HepG2 (cell line): ENCODE data around the gene SLC50A1. TPM values are rescaled to one million over a fixed set of nuclear protein-coding genes. Genes with fewer than 3 reads are reported as not detected.
A peak's percentile ranks its signal among the peaks of the same experiment; 100 is the strongest.

Experiments
- ATF4 ChIP-seq, 2 experiments: fragments of 450-650 bp in 1 of 2; sonication (generic) in 1 of 2; formaldehyde crosslinking; IDR thresholded peaks; 2 replicates each; pipeline versions ENCODE4 v1.5.0 to v1.8.0; 2020 to 2022; ENCODE audit warnings: mild to moderate bottlenecking in 1 of 2, missing genetic modification reagents in 1 of 2
- HNF1B ChIP-seq: sonication (generic); formaldehyde crosslinking; IDR thresholded peaks from 2 replicates; pipeline ENCODE4 v1.5.1; 2020; ENCODE audit warnings: mild to moderate bottlenecking, moderate library complexity, missing genetic modification reagents
- HNRNPK ChIP-seq: fragments of 200-400 bp; formaldehyde crosslinking; IDR thresholded peaks from 2 replicates; pipeline ENCODE4 v1.6.1; 2018; ENCODE audit warnings: low read length, low read depth, moderate library complexity, mild to moderate bottlenecking; ENCODE audit not compliant: poor library complexity, severe bottlenecking
- HNRNPUL1 ChIP-seq: fragments of 200-400 bp; formaldehyde crosslinking; IDR thresholded peaks from 2 replicates; pipeline ENCODE4 v1.6.1; 2017; ENCODE audit warnings: low read depth, mild to moderate bottlenecking, low read length, moderate library complexity
- HOXA7 ChIP-seq: sonication (generic); formaldehyde crosslinking; IDR thresholded peaks from 2 replicates; pipeline ENCODE4 v1.8.1; 2022; ENCODE audit warnings: mild to moderate bottlenecking, missing genetic modification reagents, moderate library complexity
- HOXD1 ChIP-seq: sonication (generic); formaldehyde crosslinking; IDR thresholded peaks from 2 replicates; pipeline ENCODE4 v1.5.0; 2020; ENCODE audit warnings: missing genetic modification reagents
- KDM3A ChIP-seq: IDR thresholded peaks from 2 replicates; pipeline ENCODE4 v1.6.1; 2018; ENCODE audit warnings: low read depth, missing compliant biosample characterization
- KLF9 ChIP-seq: IDR thresholded peaks from 2 replicates; pipeline ENCODE4 v1.6.1; 2016; ENCODE audit warnings: low read depth
- LCORL ChIP-seq, 2 experiments: fragments of 450-650 bp in 1 of 2; sonication (generic) in 1 of 2; formaldehyde crosslinking in 1 of 2; IDR thresholded peaks; 2 replicates each; pipeline versions ENCODE4 v1.5.0 to v1.6.1; 2017 to 2020; ENCODE audit warnings: antibody characterized with exemption in 1 of 2, missing genetic modification reagents in 1 of 2
- MEIS2 ChIP-seq: sonication (generic); formaldehyde crosslinking; IDR thresholded peaks from 2 replicates; pipeline ENCODE4 v1.9.0; 2021; ENCODE audit warnings: mild to moderate bottlenecking, missing genetic modification reagents
- MZF1 ChIP-seq: sonication (generic); formaldehyde crosslinking; IDR thresholded peaks from 2 replicates; pipeline ENCODE4 v1.8.1; 2023; ENCODE audit warnings: mild to moderate bottlenecking, missing genetic modification reagents, borderline replicate concordance
- NFIB ChIP-seq: sonication (generic); formaldehyde crosslinking; IDR thresholded peaks from 2 replicates; pipeline ENCODE4 v1.9.0; 2021; ENCODE audit warnings: missing genetic modification reagents, mild to moderate bottlenecking, borderline replicate concordance
- RBFOX2 ChIP-seq: fragments of 200-400 bp; formaldehyde crosslinking; IDR thresholded peaks from 2 replicates; pipeline ENCODE4 v1.6.1; 2017; ENCODE audit warnings: low read depth, mild to moderate bottlenecking, low read length
- RELA ChIP-seq: sonication (generic); formaldehyde crosslinking; IDR thresholded peaks from 2 replicates; pipeline ENCODE4 v1.4.0; 2020; ENCODE audit warnings: missing genetic modification reagents
- RFX1 ChIP-seq: fragments of 450-650 bp; IDR thresholded peaks from 2 replicates; pipeline ENCODE4 v1.6.1; 2017
- RNF2 ChIP-seq: fragments of 450-650 bp; conservative IDR thresholded peaks from 2 replicates; pipeline ENCODE4 v1.6.1; 2016; ENCODE audit warnings: low read depth
- SNAPC5 ChIP-seq: sonication (generic); formaldehyde crosslinking; IDR thresholded peaks from 2 replicates; pipeline ENCODE4 v1.8.1; 2023; ENCODE audit warnings: mild to moderate bottlenecking, missing genetic modification reagents, borderline replicate concordance
- TBP ChIP-seq: sonication (generic); formaldehyde crosslinking; IDR thresholded peaks from 2 replicates; pipeline ENCODE4 v1.5.0; 2020; ENCODE audit warnings: missing genetic modification reagents
- UBTF ChIP-seq: sonication (generic); formaldehyde crosslinking; IDR thresholded peaks from 2 replicates; pipeline ENCODE4 v1.4.0; 2020; ENCODE audit warnings: mild to moderate bottlenecking, missing genetic modification reagents
- ZBTB3 ChIP-seq: sonication (generic); formaldehyde crosslinking; IDR thresholded peaks from 2 replicates; pipeline ENCODE4 v1.4.0; 2020; ENCODE audit warnings: low read depth, mild to moderate bottlenecking, moderate library complexity, missing genetic modification reagents, borderline replicate concordance
- ZBTB42 ChIP-seq: sonication (generic); formaldehyde crosslinking; IDR thresholded peaks from 2 replicates; pipeline ENCODE4 v1.5.0; 2020; ENCODE audit warnings: mild to moderate bottlenecking, missing genetic modification reagents
- ZFP62 ChIP-seq: sonication (generic); formaldehyde crosslinking; IDR thresholded peaks from 2 replicates; pipeline ENCODE4 v1.4.0; 2020; ENCODE audit warnings: missing genetic modification reagents
- ZMAT5 ChIP-seq: sonication (generic); formaldehyde crosslinking; IDR thresholded peaks from 2 replicates; pipeline ENCODE4 v1.5.0; 2020; ENCODE audit warnings: mild to moderate bottlenecking, low read depth, missing genetic modification reagents, borderline replicate concordance
- ZNF256 ChIP-seq: sonication (generic); formaldehyde crosslinking; conservative IDR thresholded peaks from 2 replicates; pipeline ENCODE4 v1.4.0; 2020; ENCODE audit warnings: missing genetic modification reagents
- ZNF747 ChIP-seq: sonication (generic); formaldehyde crosslinking; IDR thresholded peaks from 2 replicates; pipeline ENCODE4 v1.8.1; 2023; ENCODE audit warnings: missing genetic modification reagents, mild to moderate bottlenecking, borderline replicate concordance
- ZNF777 ChIP-seq: sonication (generic); formaldehyde crosslinking; IDR thresholded peaks from 2 replicates; pipeline ENCODE4 v1.4.0; 2020; ENCODE audit warnings: missing genetic modification reagents
- ZNF891 ChIP-seq: sonication (generic); formaldehyde crosslinking; IDR thresholded peaks from 2 replicates; pipeline ENCODE4 v1.5.0; 2020; ENCODE audit warnings: mild to moderate bottlenecking, missing genetic modification reagents
- ZSCAN22 ChIP-seq: sonication (generic); formaldehyde crosslinking; IDR thresholded peaks from 2 replicates; pipeline ENCODE4 v1.4.0; 2020; ENCODE audit warnings: mild to moderate bottlenecking, missing genetic modification reagents
- polyA plus RNA-seq, 8 experiments: library from polyadenylated mRNA; depleted of rRNA in 3 of 8; stranded (reverse) in 7 of 8; unstranded in 1 of 8; fragments of >200 nt; fragmentation: Illumina TruSeq in 4 of 8; extraction: Trizol in 4 of 8; gene quantifications; 2 replicates each; pipeline versions ENCODE4 v1.2.1 to v1.2.3, GENCODE V29; 2011 to 2016; ENCODE audit warnings: low read depth in 4 of 8, missing spikeins in 1 of 8, mixed read lengths in 1 of 8; ENCODE audit not compliant: insufficient read depth in 1 of 8
- total RNA-seq, 5 experiments: library from RNA; depleted of rRNA; stranded (reverse); fragments of >200 nt; fragmentation: Illumina TruSeq; extraction: Trizol; gene quantifications; 2 replicates each; pipeline ENCODE4 v1.2.3, GENCODE V29; 2016; ENCODE audit warnings: low read depth in 1 of 5

The SLC50A1 gene
- total and polyA plus RNA-seq, 2 of the 13 experiments (the other 11 are each of a cell fraction or from before 2014, with no cell fraction given) = 22.5 to 46.8 TPM

GRCh38 chr1:155133799-155134281 is 1.8 kb upstream of the SLC50A1 start (continued):
- TF ChIP-seq ZBTB3 (CRISPR knock-in tag) (no peak), ZNF777 (no peak), KDM3A (CRISPR knock-in tag) (no peak), ZSCAN22 (CRISPR knock-in tag) (no peak), HNRNPK (no peak), RFX1 (no peak), SNAPC5 (no peak), ATF4 (CRISPR knock-in tag; IDR thresholded peaks at IDR 0.05) (no peak), HNF1B (CRISPR knock-in tag) (peak; percentile 52; the same call in 1 of the 2 replicates), RBFOX2 (peak; percentile 52; the same call in 1 of the 2 replicates), ZFP62 (no peak), ZNF256 (no peak), ZBTB42 (CRISPR knock-in tag) (no peak), HNRNPUL1 (no peak), HOXD1 (CRISPR knock-in tag) (no peak), MEIS2 (CRISPR knock-in tag) (no peak), ZNF891 (CRISPR knock-in tag) (no peak), RNF2 (no peak), HOXA7 (CRISPR knock-in tag) (no peak), KLF9 (no peak), NFIB (CRISPR knock-in tag) (peak; percentile 52; the same call in 1 of the 2 replicates), ZMAT5 (CRISPR knock-in tag) (no peak), LCORL (IDR thresholded peaks at IDR 0.05) (no peak), LCORL (CRISPR knock-in tag; IDR thresholded peaks at IDR 0.05) (no peak), ZNF747 (CRISPR knock-in tag) (no peak; the same call in 1 of the 2 replicates), RELA (no peak), TBP (no peak), MZF1 (CRISPR knock-in tag) (no peak), UBTF (CRISPR knock-in tag) (peak; percentile 32)
